ENCODE data around the gene SPCS3.

The SPCS3 gene

DNA sequence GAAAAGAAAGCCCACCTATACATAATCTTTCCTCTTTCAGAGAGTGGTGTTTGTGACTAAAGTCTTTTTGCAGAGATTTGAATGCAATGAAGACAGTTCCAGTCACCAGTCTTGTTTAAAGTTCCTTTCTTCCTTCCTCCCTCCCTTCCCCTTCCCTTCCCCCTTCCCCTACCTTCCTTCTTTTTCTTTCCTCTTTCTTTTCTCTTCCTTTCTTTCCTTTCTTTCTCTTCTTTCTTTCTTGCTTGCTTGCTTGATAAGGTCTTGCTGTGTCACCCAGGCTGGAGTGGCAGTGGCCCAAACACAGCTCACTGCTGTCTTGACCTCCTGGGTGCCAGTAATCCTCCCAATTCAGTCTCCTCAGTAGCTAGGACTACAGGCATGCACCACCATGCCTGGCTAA lies 31.7 kb upstream of the SPCS3 start:
- ChIA-PET POLR2A (no interaction called here), CTCF (interaction anchor here (0.6 to 0.7 kb wide), 2 partner anchors 18 to 109 kb away, joined by 3 to 4 read pairs; no protein-coding TSS in a partner anchor)
- TF ChIP-seq ZNF555 (tag by site-specific recombination; conservative IDR thresholded peaks at IDR 0.05), result no peak
- no peak for TF ChIP-seq ZNF350 (tag by site-specific recombination; IDR thresholded peaks at IDR 0.05)
- no peak for TF ChIP-seq SP7 (tag by site-specific recombination; IDR thresholded peaks at IDR 0.05)
- no peak for TF ChIP-seq ZNF510 (tag by site-specific recombination; IDR thresholded peaks at IDR 0.05; ENCODE audit: insufficient replicate concordance)
- TF ChIP-seq ZNF354C (tag by site-specific recombination; IDR thresholded peaks at IDR 0.05; ENCODE audit: borderline replicate concordance, low read depth), result no peak
- TF ChIP-seq ZNF433 (tag by site-specific recombination; IDR thresholded peaks at IDR 0.05; ENCODE audit: low read depth), result no peak
- no peak for TF ChIP-seq ZNF146 (tag by site-specific recombination; IDR thresholded peaks at IDR 0.05)
- no peak for TF ChIP-seq ZFHX2 (tag by site-specific recombination; conservative IDR thresholded peaks at IDR 0.05)
- TF ChIP-seq, protein P1, sequence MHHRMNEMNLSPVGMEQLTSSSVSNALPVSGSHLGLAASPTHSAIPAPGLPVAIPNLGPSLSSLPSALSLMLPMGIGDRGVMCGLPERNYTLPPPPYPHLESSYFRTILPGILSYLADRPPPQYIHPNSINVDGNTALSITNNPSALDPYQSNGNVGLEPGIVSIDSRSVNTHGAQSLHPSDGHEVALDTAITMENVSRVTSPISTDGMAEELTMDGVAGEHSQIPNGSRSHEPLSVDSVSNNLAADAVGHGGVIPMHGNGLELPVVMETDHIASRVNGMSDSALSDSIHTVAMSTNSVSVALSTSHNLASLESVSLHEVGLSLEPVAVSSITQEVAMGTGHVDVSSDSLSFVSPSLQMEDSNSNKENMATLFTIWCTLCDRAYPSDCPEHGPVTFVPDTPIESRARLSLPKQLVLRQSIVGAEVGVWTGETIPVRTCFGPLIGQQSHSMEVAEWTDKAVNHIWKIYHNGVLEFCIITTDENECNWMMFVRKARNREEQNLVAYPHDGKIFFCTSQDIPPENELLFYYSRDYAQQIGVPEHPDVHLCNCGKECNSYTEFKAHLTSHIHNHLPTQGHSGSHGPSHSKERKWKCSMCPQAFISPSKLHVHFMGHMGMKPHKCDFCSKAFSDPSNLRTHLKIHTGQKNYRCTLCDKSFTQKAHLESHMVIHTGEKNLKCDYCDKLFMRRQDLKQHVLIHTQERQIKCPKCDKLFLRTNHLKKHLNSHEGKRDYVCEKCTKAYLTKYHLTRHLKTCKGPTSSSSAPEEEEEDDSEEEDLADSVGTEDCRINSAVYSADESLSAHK (tag by site-specific recombination; IDR thresholded peaks at IDR 0.05), result no peak
- TF ChIP-seq KLF1 (tag by site-specific recombination; IDR thresholded peaks at IDR 0.05), result no peak
- no peak for TF ChIP-seq WT1 (tag by site-specific recombination; IDR thresholded peaks at IDR 0.05)
- TF ChIP-seq ZEB2 (tag by site-specific recombination; IDR thresholded peaks at IDR 0.05), result no peak
- no peak for TF ChIP-seq BCL11A (tag by site-specific recombination; IDR thresholded peaks at IDR 0.05; ENCODE audit: low read depth)
- TF ChIP-seq, protein P2, sequence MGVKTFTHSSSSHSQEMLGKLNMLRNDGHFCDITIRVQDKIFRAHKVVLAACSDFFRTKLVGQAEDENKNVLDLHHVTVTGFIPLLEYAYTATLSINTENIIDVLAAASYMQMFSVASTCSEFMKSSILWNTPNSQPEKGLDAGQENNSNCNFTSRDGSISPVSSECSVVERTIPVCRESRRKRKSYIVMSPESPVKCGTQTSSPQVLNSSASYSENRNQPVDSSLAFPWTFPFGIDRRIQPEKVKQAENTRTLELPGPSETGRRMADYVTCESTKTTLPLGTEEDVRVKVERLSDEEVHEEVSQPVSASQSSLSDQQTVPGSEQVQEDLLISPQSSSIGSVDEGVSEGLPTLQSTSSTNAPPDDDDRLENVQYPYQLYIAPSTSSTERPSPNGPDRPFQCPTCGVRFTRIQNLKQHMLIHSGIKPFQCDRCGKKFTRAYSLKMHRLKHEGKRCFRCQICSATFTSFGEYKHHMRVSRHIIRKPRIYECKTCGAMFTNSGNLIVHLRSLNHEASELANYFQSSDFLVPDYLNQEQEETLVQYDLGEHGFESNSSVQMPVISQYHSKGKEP (tag by site-specific recombination; IDR thresholded peaks at IDR 0.05), result no peak
- H3K36me3 ChIP-seq (ENCODE audit: control insufficient read depth in 2 of 2, insufficient read depth in 1 of 2, low read length in 2 of 2), result no peaks in the 10 kb centered on the region
- H3K4me3 ChIP-seq (ENCODE audit: low read depth, low read length), result no peak overlapping the region
- no peaks in the 10 kb centered on the region for H3K4me1 ChIP-seq (ENCODE audit: control insufficient read depth, insufficient read depth, low read length)
- no peak overlapping the region for H3K27ac ChIP-seq (ENCODE audit: extremely low read depth, low read depth, low read length)
- no peaks in the 10 kb centered on the region for H3K9me3 ChIP-seq (ENCODE audit: control insufficient read depth, insufficient read depth, low read depth, low read length)

DNA sequence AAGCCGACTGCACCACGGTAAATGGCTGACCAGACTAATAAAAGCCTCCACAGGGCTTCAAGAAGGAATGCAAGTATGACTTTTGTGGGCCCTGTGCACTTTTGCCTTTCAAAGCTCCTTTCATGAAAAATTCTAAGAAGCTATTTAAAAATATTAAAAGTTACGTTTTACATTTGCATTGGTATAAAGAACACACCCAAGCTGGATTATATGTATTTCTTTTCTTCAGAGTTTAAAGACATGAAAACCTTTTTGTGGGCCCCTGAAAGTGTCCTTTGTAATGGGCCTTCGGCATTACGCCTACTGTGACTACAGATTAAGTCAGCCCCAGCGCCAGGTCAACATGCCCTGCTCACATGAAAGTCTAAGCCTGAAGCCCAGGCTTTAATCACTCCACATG lies 30.2 kb upstream of the SPCS3 start:
- CTCF ChIA-PET, result interaction anchor here (1.0 kb wide), 1 partner anchor 13 kb away, joined by 3 read pairs; no protein-coding TSS in a partner anchor

More for the DNA sequence above, 30.2 kb upstream of the SPCS3 start:
- H3K4me1 ChIP-seq (ENCODE audit: control insufficient read depth, insufficient read depth, low read length), result no peaks in the 10 kb centered on the region
- H3K36me3 ChIP-seq (ENCODE audit: control insufficient read depth in 2 of 2, insufficient read depth in 1 of 2, low read length in 2 of 2), result no peaks in the 10 kb centered on the region
- TF ChIP-seq, protein P3, sequence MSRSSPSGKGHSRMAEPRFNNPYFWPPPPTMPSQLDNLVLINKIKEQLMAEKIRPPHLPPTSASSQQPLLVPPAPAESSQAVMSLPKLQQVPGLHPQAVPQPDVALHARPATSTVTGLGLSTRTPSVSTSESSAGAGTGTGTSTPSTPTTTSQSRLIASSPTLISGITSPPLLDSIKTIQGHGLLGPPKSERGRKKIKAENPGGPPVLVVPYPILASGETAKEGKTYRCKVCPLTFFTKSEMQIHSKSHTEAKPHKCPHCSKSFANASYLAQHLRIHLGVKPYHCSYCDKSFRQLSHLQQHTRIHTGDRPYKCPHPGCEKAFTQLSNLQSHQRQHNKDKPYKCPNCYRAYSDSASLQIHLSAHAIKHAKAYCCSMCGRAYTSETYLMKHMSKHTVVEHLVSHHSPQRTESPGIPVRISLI (tag by site-specific recombination; IDR thresholded peaks at IDR 0.05), result no peak
- TF ChIP-seq ZNF112 (tag by site-specific recombination; IDR thresholded peaks at IDR 0.05), result no peak
- TF ChIP-seq, protein P4, sequence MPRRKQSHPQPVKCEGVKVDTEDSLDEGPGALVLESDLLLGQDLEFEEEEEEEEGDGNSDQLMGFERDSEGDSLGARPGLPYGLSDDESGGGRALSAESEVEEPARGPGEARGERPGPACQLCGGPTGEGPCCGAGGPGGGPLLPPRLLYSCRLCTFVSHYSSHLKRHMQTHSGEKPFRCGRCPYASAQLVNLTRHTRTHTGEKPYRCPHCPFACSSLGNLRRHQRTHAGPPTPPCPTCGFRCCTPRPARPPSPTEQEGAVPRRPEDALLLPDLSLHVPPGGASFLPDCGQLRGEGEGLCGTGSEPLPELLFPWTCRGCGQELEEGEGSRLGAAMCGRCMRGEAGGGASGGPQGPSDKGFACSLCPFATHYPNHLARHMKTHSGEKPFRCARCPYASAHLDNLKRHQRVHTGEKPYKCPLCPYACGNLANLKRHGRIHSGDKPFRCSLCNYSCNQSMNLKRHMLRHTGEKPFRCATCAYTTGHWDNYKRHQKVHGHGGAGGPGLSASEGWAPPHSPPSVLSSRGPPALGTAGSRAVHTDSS (tag by site-specific recombination; IDR thresholded peaks at IDR 0.05), result no peak
- no peak for TF ChIP-seq ZNF473 (tag by site-specific recombination; IDR thresholded peaks at IDR 0.05)
- H3K27ac ChIP-seq (ENCODE audit: extremely low read depth, low read depth, low read length), result no peak overlapping the region
- no peaks in the 10 kb centered on the region for H3K9me3 ChIP-seq (ENCODE audit: control insufficient read depth, insufficient read depth, low read depth, low read length)
- POLR2A ChIA-PET, result no interaction called here
- H3K4me3 ChIP-seq (ENCODE audit: low read depth, low read length), result no peak overlapping the region
